GM13977 (cell line): ENCODE data around the gene PCNX2.

ENCODE experiments used
- DNase-seq: peaks from one replicate; pipeline ENCODE4 v3.0.0; 2012; ENCODE audit warnings: low spot score
- in situ Hi-C: fragments of 300-500 bp; cut with MboI; formaldehyde crosslinking; loops from one replicate; pipeline ENCODE4 v1.12.0; 2022; ENCODE audit warnings: low sequenced_read_pairs, low pct_unique_long_range_greater_than_20kb, mixed read lengths, inconsistent platforms; ENCODE audit not compliant: unreplicated experiment
- TF ChIP-seq, protein P1 (sequence below): IDR thresholded peaks from 2 replicates; pipeline ENCODE4 v1.5.1; 2012; ENCODE audit warnings: mild to moderate bottlenecking, control low read depth; ENCODE audit not compliant: insufficient read depth; ENCODE audit errors: extremely low read depth, missing control alignments

PCNX2 gene

DNA sequence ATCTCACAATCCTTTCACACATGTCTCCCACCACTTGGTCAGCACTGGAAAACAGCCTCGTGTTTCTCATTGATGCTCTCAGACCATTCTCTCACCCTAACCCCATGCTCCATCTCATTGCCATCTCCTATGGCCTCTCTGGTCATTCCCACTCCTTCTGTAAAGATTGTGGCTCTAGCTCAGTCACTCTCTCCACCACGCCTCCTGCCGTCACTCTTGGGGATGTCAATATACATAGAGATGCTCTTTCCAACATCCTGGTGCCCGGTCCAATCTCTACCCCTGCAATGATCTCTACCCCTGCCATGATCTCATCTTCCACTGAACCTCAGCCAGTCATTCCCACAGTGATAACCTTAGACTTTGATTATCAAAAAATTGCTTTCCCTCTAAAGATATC is 255.0 kb downstream of the PCNX2 start:
- in situ Hi-C loops: no loop called here
- no peak for DNase-seq
- TF ChIP-seq, protein P1, sequence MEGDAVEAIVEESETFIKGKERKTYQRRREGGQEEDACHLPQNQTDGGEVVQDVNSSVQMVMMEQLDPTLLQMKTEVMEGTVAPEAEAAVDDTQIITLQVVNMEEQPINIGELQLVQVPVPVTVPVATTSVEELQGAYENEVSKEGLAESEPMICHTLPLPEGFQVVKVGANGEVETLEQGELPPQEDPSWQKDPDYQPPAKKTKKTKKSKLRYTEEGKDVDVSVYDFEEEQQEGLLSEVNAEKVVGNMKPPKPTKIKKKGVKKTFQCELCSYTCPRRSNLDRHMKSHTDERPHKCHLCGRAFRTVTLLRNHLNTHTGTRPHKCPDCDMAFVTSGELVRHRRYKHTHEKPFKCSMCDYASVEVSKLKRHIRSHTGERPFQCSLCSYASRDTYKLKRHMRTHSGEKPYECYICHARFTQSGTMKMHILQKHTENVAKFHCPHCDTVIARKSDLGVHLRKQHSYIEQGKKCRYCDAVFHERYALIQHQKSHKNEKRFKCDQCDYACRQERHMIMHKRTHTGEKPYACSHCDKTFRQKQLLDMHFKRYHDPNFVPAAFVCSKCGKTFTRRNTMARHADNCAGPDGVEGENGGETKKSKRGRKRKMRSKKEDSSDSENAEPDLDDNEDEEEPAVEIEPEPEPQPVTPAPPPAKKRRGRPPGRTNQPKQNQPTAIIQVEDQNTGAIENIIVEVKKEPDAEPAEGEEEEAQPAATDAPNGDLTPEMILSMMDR: no peak

DNA sequence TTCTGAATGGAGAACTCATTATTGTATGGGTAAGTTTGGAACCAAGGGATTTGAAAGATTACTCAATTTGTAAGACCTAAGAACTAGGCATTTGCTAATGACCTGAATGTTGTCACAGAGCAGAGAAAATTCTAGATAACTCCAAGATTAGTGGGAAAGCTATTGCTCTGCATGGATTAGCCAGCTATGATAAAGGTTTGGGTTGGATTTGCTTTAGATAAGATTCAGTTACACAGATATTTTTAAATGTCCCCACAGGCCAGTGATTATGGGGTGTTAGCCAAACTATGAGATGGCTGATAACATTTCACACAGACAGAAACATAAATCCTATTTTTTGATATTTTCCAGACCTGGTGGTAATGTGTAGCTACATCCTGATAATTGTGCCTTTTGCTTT is 256.9 kb downstream of the PCNX2 start:
- in situ Hi-C loops: no loop called here
- TF ChIP-seq, protein P1: no peak
- DNase-seq: no peak

DNA sequence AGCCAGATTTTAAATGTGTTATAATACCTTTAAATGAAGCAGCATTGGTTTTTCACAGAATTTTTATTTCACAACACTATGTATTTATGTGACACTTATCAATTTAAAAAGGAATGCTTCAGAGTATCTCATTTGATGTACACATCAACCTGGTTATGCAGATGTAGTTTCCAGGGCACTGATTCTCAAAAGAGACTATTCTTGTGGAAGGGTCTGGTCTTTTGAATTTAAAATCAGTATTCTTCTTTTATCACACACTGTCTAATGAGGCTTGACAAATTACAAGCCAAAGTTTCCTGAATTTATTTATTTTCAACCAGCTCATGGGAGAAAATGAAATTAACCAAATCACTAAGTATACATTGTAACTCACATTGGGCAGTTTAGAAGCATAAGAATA is 257.7 kb downstream of the PCNX2 start:
- TF ChIP-seq, protein P1: no peak
- no peak for DNase-seq
- in situ Hi-C loops: no loop called here

DNA sequence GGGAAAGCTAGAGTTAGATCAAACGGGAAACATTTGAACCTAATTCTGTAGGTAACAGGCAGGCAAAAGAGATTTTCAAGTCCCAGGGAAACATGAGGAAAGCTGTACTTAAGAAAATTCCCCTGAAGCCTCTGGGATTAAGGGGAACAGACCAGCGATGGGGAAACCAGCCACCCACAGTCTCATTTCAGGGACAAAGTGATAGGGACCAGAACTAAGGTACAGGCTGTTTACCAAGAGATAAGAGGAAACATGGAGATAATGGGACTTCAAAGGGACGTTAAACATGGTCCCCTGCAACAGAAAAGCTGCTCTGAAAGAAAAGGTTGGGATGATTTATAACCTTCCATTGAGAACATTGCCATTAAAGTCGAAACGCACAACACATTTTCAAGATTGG is 260.7 kb downstream of the PCNX2 start:
- no peak for DNase-seq
- in situ Hi-C loops: no loop called here
- TF ChIP-seq, protein P1: no peak

DNA sequence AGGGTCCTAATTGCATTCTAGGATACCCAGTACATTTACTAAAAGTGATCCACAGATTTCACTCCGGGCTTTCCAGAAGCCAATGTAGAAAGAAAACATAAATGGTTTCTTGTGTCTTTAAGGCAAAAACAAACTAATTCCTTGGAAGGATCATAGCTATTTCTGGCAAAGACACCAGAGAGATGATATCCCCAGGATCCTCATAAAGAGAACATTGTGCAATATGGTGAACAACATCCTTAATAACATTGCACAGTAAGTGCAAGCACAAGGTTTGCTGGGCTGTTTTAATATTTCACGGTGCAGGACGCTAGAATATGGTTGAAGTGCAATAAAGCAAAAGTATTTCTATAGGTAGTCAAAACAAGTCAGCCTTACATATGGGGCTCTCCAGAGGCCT is 262.2 kb downstream of the PCNX2 start:
- no peak for DNase-seq
- TF ChIP-seq, protein P1: no peak
- in situ Hi-C loops: no loop called here

DNA sequence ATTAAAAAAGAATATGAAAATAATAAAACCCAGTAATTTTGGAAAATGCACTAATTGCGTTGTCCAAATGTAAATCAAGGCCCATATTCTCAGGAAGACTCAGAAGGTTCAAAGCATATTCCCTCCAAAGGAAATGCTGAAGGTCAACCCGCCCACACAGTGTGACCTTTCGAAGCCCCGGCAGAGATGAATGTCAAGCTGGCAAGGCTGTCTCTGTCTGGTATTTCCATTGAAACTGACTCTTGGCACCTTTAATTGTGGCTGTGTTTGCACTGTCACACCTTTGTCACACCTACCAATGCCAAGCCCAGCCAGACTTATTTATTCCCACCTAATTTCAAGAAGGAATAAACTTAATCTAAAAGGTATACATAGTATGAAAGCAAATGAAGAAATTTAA is 262.6 kb downstream of the PCNX2 start:
- TF ChIP-seq, protein P1: no peak
- in situ Hi-C loops: no loop called here
- DNase-seq: no peak

DNA sequence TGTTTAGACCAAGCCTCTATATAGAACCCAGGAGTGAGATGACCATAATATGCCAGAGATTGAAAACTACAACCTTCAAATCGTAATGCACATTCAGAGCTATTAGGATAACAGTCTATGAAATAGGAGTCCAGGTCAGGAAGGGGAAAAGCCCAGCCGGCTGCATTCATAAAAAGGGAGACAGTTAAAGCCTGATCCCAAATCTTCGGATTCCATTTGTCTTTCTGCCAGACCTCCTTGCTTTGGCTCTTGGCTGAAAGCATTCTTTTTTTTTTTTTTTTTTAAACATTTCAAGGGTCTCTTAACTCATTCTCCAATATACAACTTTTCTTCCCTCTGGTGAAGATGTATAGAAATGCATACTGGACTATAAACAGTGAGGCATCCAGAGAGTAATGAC is 264.0 kb downstream of the PCNX2 start:
- DNase-seq: no peak
- TF ChIP-seq, protein P1: no peak
- in situ Hi-C loops: no loop called here
